Cardiac fibroblast (primary cell): ENCODE measurements around the gene SMR3A.

Experiments
- DNase-seq, 2 donors: peaks; one replicate each; pipeline versions ENCODE4 v3.0.0 to v3.0.0-alpha.2; 2010; ENCODE audit warnings: low read depth in 2 of 2
- H3K4me3 ChIP-seq, 2 donors: replicated peaks in 1 of 2; 1 replicate in 1 of 2; 2 replicates in 1 of 2; pipeline ENCODE4 v1.5.1; 2011; ENCODE audit warnings: low read depth in 2 of 2, low read length in 2 of 2, mild to moderate bottlenecking in 2 of 2, moderate library complexity in 1 of 2
- TF ChIP-seq, protein P1 (sequence below): IDR thresholded peaks from one replicate; pipeline ENCODE4 v1.5.1; 2011; ENCODE audit warnings: low read depth, mild to moderate bottlenecking, low read length, inconsistent platforms

Gene SMR3A

DNA sequence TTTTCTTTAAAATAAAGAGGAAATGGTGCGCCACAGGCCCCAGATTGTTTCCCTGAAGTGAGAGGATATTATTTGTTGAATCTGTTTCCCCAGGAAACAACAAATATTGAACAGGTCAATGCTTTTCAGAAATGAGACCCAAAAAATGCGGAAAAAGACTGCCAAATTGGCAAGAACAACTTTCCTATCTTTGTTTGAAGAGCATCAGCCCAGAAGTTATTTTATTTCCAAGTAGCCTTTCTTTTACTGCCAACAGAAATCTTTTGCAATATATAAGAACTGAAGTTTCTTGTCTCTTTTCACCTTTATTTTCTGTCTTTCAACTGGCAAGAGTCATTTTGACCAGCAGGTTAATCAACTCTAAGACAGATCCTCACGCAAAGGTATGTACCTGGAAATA is at the start of gene SMR3A:
TSS of gene SMR3A (plus strand) at position 301 of the 400 bp plus-strand sequence. CDS start 1,356 bp downstream, outside the sequence.
- no peak for DNase-seq
- H3K4me3 ChIP-seq = no peak within 1 kb of the TSS
- TF ChIP-seq, protein P1, sequence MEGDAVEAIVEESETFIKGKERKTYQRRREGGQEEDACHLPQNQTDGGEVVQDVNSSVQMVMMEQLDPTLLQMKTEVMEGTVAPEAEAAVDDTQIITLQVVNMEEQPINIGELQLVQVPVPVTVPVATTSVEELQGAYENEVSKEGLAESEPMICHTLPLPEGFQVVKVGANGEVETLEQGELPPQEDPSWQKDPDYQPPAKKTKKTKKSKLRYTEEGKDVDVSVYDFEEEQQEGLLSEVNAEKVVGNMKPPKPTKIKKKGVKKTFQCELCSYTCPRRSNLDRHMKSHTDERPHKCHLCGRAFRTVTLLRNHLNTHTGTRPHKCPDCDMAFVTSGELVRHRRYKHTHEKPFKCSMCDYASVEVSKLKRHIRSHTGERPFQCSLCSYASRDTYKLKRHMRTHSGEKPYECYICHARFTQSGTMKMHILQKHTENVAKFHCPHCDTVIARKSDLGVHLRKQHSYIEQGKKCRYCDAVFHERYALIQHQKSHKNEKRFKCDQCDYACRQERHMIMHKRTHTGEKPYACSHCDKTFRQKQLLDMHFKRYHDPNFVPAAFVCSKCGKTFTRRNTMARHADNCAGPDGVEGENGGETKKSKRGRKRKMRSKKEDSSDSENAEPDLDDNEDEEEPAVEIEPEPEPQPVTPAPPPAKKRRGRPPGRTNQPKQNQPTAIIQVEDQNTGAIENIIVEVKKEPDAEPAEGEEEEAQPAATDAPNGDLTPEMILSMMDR = no peak

DNA sequence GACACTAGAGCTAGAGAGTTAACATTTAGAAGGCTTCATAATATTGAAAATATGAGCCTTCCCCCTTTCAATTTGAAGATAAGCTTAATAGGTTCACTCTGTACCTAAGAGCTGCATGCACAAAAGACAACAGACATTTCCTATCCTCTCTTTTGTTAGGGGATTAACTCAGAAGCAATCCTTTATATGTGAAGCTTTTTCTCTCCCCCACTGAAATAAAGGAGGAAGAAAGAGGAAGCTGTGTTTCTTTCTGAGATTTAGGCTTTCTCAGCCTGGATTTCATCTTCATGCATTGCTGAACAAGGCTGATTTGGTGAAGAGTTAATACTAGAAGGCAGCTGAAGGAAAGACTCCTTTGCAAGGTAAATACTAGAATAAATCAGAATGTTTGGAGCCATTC is 46.8 kb upstream of the SMR3A start:
- DNase-seq = no peak
- TF ChIP-seq, protein P1 = no peak
- H3K4me3 ChIP-seq = no peak overlapping the region

DNA sequence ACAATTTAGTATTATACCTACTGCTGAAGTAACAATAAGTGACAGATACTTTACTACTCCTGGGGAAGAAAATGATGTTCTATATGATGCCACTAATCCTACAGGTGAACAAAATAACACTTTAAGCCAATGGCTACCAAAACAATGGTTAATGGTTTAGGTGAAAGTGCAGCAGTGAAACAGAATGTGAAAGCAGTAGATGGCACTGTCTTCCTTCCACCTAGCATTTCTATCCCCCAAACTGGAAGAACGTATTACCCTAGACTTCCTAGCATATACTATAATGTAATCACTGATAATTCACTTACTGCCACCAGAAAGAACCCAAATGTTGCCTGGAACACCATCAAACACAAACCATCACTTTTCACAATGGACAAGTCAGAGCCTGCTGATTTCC is 44.6 kb upstream of the SMR3A start:
- TF ChIP-seq, protein P1 = no peak
- H3K4me3 ChIP-seq = no peak overlapping the region
- no peak for DNase-seq

DNA sequence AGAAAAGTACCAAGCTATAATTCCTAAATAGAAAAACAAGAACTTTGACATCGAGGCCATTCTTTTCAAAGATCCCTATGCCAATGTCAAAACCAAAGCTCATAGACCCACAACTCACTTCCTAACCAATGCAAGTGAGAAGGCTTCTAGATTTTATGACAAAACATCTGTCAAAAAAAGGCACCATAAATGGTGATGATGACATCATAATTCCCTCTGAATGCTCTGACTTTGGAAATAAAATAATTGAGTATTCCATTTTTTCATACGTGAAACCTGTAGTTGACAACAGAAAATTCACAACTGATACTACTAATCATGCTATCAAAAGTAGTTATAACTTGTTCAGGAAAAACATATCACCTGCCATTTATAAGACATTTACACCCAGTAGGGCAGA is 34.5 kb upstream of the SMR3A start:
- no peak overlapping the region for H3K4me3 ChIP-seq
- TF ChIP-seq, protein P1 = no peak
- DNase-seq = no peak

DNA sequence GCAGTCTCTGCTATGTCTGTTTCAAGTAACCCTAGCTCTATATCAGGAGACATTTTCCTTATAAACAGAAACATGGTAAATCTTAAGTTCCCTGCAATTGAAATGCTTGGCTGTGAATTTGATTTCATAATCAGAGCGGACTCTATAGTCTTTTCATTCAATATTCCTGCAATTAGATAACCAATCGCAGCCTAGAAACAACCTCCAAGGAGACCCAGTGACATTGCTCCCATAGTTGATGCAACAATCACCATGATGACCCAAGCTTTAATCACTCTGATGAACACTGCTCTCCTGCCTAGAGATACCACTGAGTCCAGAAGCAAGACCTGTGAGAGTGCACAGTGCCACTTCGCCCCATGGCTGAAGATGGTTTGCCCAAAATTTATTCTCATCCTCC is 25.9 kb upstream of the SMR3A start, which contains the start of gene CABS1:
TSS of gene CABS1 (plus strand) at position 301 of the 400 bp plus-strand sequence. CDS start at position 360, 59 bp downstream.
- no peak within 1 kb of the TSS for H3K4me3 ChIP-seq
- no peak for DNase-seq
- TF ChIP-seq, protein P1 = no peak

DNA sequence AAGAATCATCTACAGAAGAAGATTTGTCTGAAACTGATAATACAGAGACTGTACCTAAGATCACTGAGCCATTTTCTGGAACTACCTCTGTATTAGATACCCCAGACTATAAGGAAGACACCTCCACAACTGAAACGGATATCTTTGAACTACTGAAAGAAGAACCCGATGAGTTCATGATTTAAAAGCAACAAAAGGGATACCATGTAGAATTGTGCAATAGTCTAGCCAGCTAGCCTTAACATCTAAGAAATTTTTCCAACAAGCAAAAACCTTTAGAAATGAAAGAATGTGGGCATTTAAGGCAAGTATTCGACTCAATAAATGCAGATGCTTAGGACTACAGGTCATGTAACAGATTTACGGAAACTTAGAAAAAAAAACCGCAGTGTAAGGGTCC is 24.5 kb upstream of the SMR3A start:
- DNase-seq = no peak
- no peak overlapping the region for H3K4me3 ChIP-seq
- TF ChIP-seq, protein P1 = no peak

DNA sequence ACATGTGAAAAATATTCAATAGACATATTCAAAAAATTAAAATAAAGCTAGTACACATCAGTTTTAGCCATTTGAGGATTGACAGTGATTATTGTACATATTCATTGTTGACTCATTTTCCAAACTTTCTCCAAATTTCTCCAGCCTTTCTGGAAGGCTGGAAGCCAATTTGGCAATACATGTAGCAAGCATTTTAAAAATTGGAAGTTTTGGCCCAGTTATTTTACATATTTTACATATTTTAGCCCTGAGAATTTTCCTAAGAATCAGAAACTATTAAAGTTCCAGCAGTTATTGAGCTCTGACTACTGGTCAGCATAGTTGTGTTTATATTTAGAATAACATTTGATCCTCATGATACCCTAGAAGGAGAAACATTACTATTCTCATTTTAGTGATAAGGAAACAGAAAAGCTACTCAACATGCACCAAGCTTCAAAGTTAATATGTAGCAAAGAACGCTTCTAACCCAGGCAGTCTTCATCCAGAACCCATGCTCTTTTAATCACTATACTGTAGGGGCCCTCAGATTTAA is 22.6 kb upstream of the SMR3A start:
- no peak for DNase-seq
- TF ChIP-seq, protein P1 = no peak
- no peak overlapping the region for H3K4me3 ChIP-seq
